Jurkat, Clone E6-1 (cell line): ENCODE measurements around the gene BUD31.
A peak's percentile ranks its signal among the peaks of the same experiment; 100 is the strongest.
"Not testable (repeated sequence)": the region's sequence is repeated elsewhere in the genome, so short reads cannot be mapped to it uniquely, and the experiment has no call there.

Source experiments
- DNase-seq: peaks from one replicate; pipeline ENCODE4 v3.0.0-alpha.2; 2011; ENCODE audit warnings: low read depth, low spot score
- H3K4me3 ChIP-seq: 2 replicates; pipeline ENCODE4 v1.5.1; 2011; ENCODE audit warnings: mild to moderate bottlenecking, low read length, control low read depth, moderate library complexity

Gene BUD31

DNA sequence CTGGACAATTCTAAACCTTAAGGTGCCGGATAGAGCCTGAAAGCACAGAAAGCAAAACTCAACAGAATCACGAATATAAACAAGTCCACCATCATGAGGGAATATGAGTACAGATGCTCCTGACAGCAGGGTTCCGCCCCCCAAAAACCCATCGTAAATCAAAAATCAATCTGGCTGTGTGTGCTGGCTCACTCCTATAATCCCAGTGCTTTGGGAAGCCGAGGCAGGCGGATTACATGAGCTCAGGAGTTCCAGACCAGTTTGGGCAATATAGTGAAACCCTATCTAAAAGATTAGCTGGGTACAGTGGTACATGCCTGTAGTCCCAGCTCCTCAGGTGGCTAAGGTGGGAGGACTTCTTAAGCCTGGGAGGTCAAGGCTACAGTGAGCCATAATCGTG, 12.2 kb downstream of the BUD31 start:
- no peak for DNase-seq
- no peak overlapping the region for H3K4me3 ChIP-seq

DNA sequence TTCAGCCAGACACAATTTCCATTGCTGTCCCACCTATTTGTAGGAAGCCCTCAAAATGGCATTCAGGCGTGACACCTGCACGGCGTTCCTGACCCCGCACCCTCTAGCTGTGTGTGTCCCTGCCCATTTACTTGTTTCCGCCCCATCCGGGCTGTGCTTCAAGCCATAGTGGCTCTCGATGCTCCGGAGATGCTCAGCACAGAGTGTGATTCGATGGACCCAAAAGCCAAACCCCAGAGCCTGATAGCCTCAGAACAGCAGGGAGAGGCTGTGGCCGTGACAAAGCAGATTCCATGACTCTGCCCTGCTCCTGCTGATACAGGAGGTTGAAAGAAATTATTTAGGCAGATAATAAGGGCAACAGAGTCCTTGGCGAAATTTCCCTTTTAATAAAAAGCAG, 13.4 kb downstream of the BUD31 start:
- DNase-seq, result no peak
- H3K4me3 ChIP-seq, result no peak overlapping the region

GRCh38 chr7:99422625-99423024, 13.9 kb downstream of the BUD31 start:
- H3K4me3 ChIP-seq, result no peak overlapping the region
- DNase-seq, result no peak

- no peak overlapping the region for H3K4me3 ChIP-seq
- no peak for DNase-seq
Observed at GRCh38 chr7:99424932-99425730, 16.4 kb downstream of the BUD31 start.

DNA sequence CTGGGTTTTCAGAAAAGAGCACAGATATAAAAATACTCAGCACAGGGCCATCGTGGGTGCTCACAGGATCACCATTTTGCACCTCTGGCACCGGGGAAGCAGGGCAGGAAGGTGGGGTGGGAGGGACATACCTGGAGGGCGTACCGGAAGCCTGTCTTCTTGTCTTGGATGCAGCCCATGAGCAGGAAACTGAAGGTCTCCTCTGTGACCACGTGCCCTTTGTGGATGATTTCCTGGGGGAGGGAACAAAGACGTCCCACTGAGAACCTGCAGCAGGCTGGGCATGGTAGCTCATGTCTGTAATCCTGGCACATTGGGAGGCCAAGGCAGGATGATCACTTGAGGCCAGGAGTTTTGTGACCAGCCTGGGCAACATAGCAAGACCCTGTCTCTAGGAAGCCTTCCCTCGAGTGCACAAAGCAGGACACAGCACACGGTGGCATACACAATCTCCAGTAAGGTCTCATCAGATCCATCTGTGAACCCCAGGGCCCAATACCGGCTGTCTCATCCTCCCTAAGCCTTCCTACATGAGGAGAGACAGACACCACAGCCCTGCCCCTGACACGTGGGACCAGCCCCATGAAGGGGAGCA, 20.3 kb downstream of the BUD31 start:
- H3K4me3 ChIP-seq, result no peak overlapping the region
- peak; percentile 63 for DNase-seq

GRCh38 chr7:99429756-99430155, 21.0 kb downstream of the BUD31 start:
- no peak overlapping the region for H3K4me3 ChIP-seq

DNA sequence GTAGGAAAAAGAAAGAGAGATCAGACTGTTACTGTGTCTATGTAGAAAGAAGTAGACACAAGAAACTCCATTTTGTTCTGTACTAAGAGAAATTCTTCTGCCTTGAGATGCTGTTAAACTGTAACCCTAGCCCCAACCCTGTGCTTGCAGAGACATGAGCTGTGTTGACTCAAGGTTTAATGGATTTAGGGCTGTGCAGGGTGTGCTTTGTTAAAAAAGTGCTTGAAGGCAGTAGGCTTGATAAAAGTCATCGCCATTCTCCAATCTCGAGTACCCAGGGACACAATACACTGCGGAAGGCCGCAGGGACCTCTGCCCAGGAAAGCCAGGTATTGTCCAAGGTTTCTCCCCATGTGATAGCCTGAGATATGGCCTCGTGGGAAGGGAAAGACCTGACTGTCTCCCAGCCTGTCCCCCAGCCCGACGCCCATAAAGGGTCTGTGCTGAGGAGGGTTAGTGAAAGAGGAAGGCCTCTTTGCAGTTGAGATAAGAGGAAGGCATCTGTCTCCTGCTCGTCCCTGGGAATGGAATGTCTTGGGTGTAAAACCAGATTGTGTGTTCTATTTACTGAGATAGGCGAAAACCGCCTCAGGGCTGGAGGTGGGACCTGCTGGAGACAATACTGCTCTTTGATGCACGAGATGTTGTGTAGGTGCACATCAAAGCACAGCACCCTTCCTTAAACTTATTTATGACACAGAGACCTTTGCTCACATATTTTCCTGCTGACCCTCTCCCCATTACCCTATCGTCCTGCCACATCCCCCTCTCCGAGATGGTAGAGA, 23.2 kb downstream of the BUD31 start:
- not testable (repeated sequence) for DNase-seq, H3K4me3 ChIP-seq

More at GRCh38 chr7:99429756-99430155, 21.0 kb downstream of the BUD31 start:
- no peak for DNase-seq

DNA sequence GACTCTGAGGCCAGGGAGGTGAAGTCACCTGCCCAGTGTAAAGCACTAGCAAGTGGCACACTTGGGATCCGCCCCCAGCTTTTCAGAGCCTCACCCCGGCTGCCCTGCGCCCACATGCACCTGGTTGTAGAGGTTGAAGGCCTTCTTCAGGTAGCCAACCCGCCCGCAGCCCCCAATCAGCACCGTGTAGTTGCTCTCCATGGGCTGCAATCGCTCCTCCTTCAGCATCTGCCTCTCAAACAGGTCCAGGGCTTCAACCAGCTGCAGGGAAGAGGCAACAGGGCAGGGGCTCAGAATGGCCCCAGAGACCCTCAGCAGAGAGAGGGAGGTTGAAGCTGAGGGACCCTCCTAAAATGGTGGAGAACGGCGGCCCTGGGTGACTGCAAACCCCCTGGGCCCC, 24.4 kb downstream of the BUD31 start:
- no peak for DNase-seq
- H3K4me3 ChIP-seq, result no peak overlapping the region

DNA sequence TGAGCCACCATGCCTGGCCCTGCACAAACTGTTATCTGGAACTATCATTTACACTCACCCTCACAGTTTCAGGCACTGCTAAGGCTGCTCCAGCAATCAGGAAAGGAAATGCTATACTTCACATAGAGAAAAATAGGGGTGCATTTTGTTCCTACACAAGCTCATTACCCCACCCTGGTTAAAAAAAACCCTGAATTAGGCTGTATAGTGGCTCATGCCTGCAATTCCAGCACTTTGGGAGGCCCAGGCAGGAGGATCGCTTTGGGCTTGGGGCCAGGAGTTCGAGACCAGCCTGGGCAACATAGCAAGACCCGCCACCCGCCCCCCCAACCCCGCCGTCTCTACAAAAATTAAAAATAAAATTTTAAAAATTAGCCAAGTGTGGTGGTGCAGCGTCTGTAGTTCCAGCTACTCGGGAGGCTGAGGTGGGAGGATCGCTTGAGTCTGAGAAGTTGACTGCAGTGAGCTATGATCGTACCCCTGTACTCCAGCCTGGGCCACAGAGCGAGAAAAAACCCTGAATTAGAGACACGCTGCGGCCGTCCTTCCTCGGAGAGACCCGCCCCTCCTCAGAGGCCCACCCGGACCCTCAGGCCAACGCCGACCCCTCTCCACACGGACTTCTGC, 29.3 kb downstream of the BUD31 start:
- DNase-seq, result no peak
- H3K4me3 ChIP-seq, result peak overlapping the region; percentile 75

DNA sequence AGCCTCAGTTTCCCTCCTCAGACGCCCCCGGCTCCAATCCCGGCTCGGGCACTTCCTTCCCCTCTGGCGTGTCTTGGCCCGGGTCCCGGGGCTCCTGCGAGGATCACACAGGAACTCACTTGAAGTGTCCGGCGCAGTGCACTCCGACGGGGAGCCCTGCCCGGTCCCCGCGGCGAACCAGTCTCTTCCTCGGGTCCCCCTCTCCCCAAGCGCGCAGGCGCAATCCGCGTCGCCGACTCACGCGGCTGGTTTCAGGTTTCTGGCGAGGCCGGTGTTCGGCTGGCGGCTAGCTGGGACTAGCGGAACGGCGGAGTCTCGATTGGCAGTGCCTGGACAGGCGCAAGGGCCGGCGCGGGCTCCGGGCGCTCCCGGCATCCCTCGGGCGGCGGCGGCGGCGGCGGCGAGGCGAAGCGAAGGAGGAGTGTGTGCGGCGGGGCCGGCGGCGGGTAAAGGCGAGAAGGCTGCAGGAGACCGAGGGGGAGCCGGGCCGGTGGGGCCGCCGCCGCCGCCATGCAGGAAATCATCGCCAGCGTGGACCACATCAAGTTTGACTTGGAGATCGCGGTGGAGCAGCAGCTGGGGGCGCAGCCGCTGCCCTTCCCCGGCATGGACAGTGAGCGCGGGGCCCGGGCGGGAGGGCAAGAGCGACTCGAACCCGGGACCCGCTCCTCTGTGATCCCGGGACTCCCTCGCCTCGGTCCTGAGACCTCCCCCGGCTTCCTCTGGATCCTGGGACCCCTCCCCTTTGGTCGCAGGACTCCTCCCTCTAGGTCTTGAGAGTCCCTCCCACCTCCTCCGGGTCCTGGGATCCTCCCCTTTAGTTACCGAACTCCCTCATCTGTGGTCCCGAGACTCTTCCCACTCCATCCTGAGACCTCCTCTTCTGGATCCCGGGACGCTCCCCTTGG, 30.1 kb downstream of the BUD31 start, which contains the start of the genes CPSF4 and PTCD1:
TSS of gene CPSF4 (plus strand) at position 371 of the 908 bp plus-strand sequence. CDS start at position 511, 140 bp downstream.
TSS of gene PTCD1 (minus strand) at position 226 of the 908 bp plus-strand sequence. CDS start 3,556 bp downstream, outside the sequence.
- H3K4me3 ChIP-seq, result peak within 1 kb of the TSS; percentile 75
- peak; percentile 85 for DNase-seq

GRCh38 chr7:99440195-99440594, 31.4 kb downstream of the BUD31 start:
- DNase-seq, result no peak
- H3K4me3 ChIP-seq, result peak overlapping the region; percentile 75

DNA sequence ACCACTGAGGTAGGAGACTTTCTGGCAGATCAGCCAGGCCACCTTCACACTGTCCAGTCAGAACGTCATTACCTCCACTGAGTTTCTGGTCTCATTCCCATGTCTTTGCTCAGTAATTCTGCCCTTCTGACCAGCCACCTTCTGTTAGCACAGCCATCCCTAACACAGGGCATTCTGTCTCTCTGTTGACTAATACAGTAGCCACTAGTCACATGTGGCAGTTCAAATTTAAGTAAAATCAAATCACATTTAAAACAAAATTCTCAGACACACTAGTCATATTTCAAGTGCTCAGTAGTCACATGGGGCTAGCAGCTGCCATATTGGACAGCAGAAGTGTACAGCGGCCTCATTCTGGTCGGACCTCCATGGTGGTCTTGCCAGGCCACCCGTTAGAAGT, 37.3 kb downstream of the BUD31 start:
- H3K4me3 ChIP-seq, result no peak overlapping the region
- DNase-seq, result no peak

DNA sequence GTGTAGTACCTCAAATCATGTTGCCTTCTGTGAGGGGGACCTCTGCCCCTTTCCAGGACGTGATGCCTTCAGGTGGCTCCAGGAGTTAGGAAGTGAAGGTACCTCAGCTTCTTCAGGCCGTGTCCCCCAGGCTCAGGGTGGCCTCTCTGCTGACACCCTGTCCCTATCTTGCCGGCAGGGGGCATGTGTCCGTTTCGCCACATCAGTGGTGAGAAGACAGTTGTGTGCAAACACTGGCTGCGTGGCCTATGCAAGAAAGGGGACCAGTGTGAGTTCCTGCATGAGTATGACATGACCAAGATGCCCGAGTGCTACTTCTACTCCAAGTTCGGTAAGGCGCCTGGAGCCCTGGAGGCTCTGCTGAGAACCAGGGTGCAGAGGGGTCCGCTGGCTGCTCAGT, 39.2 kb downstream of the BUD31 start:
- no peak overlapping the region for H3K4me3 ChIP-seq
- DNase-seq, result peak; percentile 29

DNA sequence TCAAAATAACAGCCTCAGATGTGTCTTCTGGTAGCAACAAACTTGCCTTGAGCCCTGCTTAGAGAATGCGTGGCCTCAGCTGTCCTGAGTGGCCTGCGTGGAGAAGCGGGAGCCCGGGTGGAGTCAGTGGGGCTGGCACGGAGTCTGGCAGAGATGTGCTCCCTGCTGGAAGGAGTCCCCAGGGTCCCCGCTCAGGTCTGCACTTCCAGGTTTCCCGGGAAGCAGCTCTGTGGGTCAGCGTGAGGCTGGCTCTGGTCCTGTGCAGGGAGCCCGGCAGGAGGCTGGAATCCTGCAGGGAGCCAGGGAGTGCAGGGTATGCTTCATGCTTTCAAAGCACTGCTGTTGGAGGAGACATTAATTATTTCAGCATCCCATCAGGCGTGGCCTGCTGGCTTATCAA, 40.1 kb downstream of the BUD31 start:
- H3K4me3 ChIP-seq, result no peak overlapping the region
- no peak for DNase-seq

GRCh38 chr7:99449326-99449725, 40.6 kb downstream of the BUD31 start:
- no peak overlapping the region for H3K4me3 ChIP-seq
- DNase-seq, result no peak

DNA sequence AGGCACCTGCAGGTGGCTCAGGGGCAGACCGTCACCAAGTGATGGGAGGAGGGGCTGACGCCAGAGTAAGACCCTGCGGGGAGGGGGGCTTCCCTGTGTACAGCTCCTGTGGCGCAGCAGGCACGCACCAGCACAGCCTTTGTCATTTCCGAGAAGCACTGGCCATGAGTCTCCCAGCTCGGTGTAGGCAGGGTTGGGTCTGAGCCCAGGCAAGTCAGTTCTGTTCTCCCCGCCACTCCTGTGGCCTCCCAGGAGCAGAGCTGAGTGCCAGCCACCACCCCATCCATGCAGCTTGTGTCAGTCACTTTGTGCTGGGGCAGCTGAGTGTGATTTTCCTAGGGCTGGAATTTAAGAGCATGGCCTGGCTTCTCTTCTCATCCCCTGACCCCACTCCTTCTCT, 43.2 kb downstream of the BUD31 start:
- DNase-seq, result no peak
- no peak overlapping the region for H3K4me3 ChIP-seq

- no peak for DNase-seq
- H3K4me3 ChIP-seq, result no peak overlapping the region
Observed at GRCh38 chr7:99452541-99452940, 43.8 kb downstream of the BUD31 start.

DNA sequence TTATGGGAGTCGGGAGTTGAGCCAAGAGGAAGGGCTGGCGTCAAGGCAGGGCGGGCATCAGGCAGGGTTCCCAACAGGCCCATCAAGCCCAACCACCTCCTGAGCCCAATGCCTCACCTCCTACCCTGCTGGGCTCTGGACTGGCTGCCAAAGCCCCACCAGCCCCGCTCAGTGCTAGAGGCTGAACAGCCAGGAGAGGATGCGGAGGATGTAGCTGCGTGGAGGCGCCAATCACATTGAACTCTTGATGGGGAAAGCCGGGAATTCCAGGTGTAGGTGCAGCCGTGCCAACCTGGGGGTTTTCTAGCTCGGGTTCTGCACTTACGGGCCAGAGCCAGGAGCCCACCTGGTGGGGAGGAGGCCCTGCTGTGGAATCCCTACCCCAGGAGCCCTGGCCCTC, 44.3 kb downstream of the BUD31 start:
- no peak overlapping the region for H3K4me3 ChIP-seq
- no peak for DNase-seq
